Measurements from ENCODE around the gene LHFPL6. TPM values are rescaled to one million over a fixed set of nuclear protein-coding genes. Genes with fewer than 3 reads are reported as not detected.

The LHFPL6 gene
- total RNA-seq, 1 experiment from 2014 or later = 25.7 TPM

GRCh38 chr13:39408512-39408911 is 194.5 kb downstream of the LHFPL6 start:
- Histone ChIP-seq H3K27me3 (ENCODE audit: control insufficient read depth, insufficient read depth, low read length) (no peaks in the 10 kb centered on the region), H3K36me3 (ENCODE audit: control insufficient read depth, insufficient read depth, low read length) (no peaks in the 10 kb centered on the region), H3K9me3 (ENCODE audit: control insufficient read depth, insufficient read depth, low read depth, low read length) (no peaks in the 10 kb centered on the region), H3K27ac (ENCODE audit: low read length) (no peak overlapping the region), H3K4me3 (ENCODE audit: low read depth in 2 of 2, low read length in 2 of 2) (no peak overlapping the region), H3K4me1 (ENCODE audit: control insufficient read depth, insufficient read depth, low read length) (no peaks in the 10 kb centered on the region)
- in situ Hi-C loops (cut with HindIII; ENCODE audit: low pct_unique_long_range_greater_than_20kb, low sequenced_read_pairs) = no loop called here
- CTCF ChIA-PET = no interaction called here
- intact Hi-C loops (cut with micrococcal nuclease; ENCODE audit: unreplicated experiment) = no loop called here
- no TSS peak for BruUV-seq (replicated peaks)
- ATAC-seq = no peak
- DNase-seq (ENCODE audit: low read depth, low spot score) = no peak
- POLR2A ChIA-PET = no interaction called here
- TF ChIP-seq SIN3A (IDR thresholded peaks at IDR 0.05; ENCODE audit: borderline replicate concordance, insufficient read depth, low read depth, low read length) (no peak), CTCF (IDR thresholded peaks at IDR 0.05) (no peak), TCF7L2 (IDR thresholded peaks at IDR 0.05; ENCODE audit: low read depth, low read length) (no peak), POLR2AphosphoS5 (IDR thresholded peaks at IDR 0.05; ENCODE audit: low read depth, low read length) (no peak), REST (IDR thresholded peaks at IDR 0.05; ENCODE audit: insufficient read depth in 1 of 2, low read depth in 2 of 2, low read length in 1 of 2) (no peak)

GRCh38 chr13:39407786-39408185 is 195.2 kb downstream of the LHFPL6 start:
- Histone ChIP-seq H3K4me3 (ENCODE audit: low read depth in 2 of 2, low read length in 2 of 2) (no peak overlapping the region), H3K9me3 (ENCODE audit: control insufficient read depth, insufficient read depth, low read depth, low read length) (no peaks in the 10 kb centered on the region), H3K27me3 (ENCODE audit: control insufficient read depth, insufficient read depth, low read length) (no peaks in the 10 kb centered on the region), H3K36me3 (ENCODE audit: control insufficient read depth, insufficient read depth, low read length) (no peaks in the 10 kb centered on the region), H3K4me1 (ENCODE audit: control insufficient read depth, insufficient read depth, low read length) (no peaks in the 10 kb centered on the region; the same call in 1 of the 2 replicates), H3K27ac (ENCODE audit: low read length) (no peak overlapping the region)
- BruUV-seq (replicated peaks) = no TSS peak
- DNase-seq (ENCODE audit: low read depth, low spot score) = no peak
- intact Hi-C loops (cut with micrococcal nuclease; ENCODE audit: unreplicated experiment) (no loop called here), in situ Hi-C loops (cut with HindIII; ENCODE audit: low pct_unique_long_range_greater_than_20kb, low sequenced_read_pairs) (no loop called here)
- CTCF ChIA-PET = no interaction called here
- POLR2A ChIA-PET = no interaction called here
- TF ChIP-seq REST (IDR thresholded peaks at IDR 0.05; ENCODE audit: insufficient read depth in 1 of 2, low read depth in 2 of 2, low read length in 1 of 2) (no peak), SIN3A (IDR thresholded peaks at IDR 0.05; ENCODE audit: borderline replicate concordance, insufficient read depth, low read depth, low read length) (no peak), TCF7L2 (IDR thresholded peaks at IDR 0.05; ENCODE audit: low read depth, low read length) (no peak), CTCF (IDR thresholded peaks at IDR 0.05) (no peak), POLR2AphosphoS5 (IDR thresholded peaks at IDR 0.05; ENCODE audit: low read depth, low read length) (no peak)
- no peak for ATAC-seq

Data from Panc1 (cell line).